Measurements from ENCODE around the gene DSEL. TPM values are rescaled to one million over a fixed set of nuclear protein-coding genes. Genes with fewer than 3 reads are reported as not detected.
A peak's percentile ranks its signal among the peaks of the same experiment; 100 is the strongest.

The DSEL gene
- 0.06 and 0.18 TPM in 2 replicates for total RNA-seq (2014; rRNA removed; shearing (Covaris generic))

- peak; percentile 84 for DNase-seq (ENCODE audit: low read depth)
Measured at GRCh38 chr18:67516539-67517443, at the start of gene DSEL. DSEL (minus strand) TSS chr18:67516720; CDS start chr18:67514608, 2,112 bp downstream.

GRCh38 chr18:67553437-67553836, 36.9 kb upstream of the DSEL start:
- DNase-seq (ENCODE audit: low read depth): no peak

GRCh38 chr18:67550872-67551520, 34.5 kb upstream of the DSEL start:
- no peak for DNase-seq (ENCODE audit: low read depth)

- DNase-seq (ENCODE audit: low read depth): no peak
Measured at GRCh38 chr18:67549946-67550345, 33.4 kb upstream of the DSEL start.

- no peak for DNase-seq (ENCODE audit: low read depth)
Measured at GRCh38 chr18:67545681-67546080, 29.2 kb upstream of the DSEL start.

- no peak for DNase-seq (ENCODE audit: low read depth)
Measured at GRCh38 chr18:67540559-67540958, 24.0 kb upstream of the DSEL start.

- DNase-seq (ENCODE audit: low read depth): no peak
Measured at GRCh38 chr18:67531929-67532328, 15.4 kb upstream of the DSEL start.

GRCh38 chr18:67525328-67526099, 9.0 kb upstream of the DSEL start:
- peak; percentile 35 for DNase-seq (ENCODE audit: low read depth)

- DNase-seq (ENCODE audit: low read depth): no peak
Measured at GRCh38 chr18:67520351-67520921, 3.9 kb upstream of the DSEL start.

GRCh38 chr18:67519592-67519991, 3.1 kb upstream of the DSEL start:
- DNase-seq (ENCODE audit: low read depth): no peak

- no peak for DNase-seq (ENCODE audit: low read depth)
Measured at GRCh38 chr18:67518566-67518965, 2.0 kb upstream of the DSEL start.

GRCh38 chr18:67517444-67517765, 885 bp upstream of the DSEL start:
- DNase-seq (ENCODE audit: low read depth): no peak

GRCh38 chr18:67515942-67516538, 480 bp downstream of the DSEL start:
- DNase-seq (ENCODE audit: low read depth): peak; percentile 63

- DNase-seq (ENCODE audit: low read depth): no peak
Measured at GRCh38 chr18:67514901-67515540, 1.5 kb downstream of the DSEL start.

GRCh38 chr18:67514465-67514864, 2.1 kb downstream of the DSEL start:
- no peak for DNase-seq (ENCODE audit: low read depth)

- DNase-seq (ENCODE audit: low read depth): no peak
Measured at GRCh38 chr18:67513280-67513679, 3.2 kb downstream of the DSEL start.

- DNase-seq (ENCODE audit: low read depth): no peak
Measured at GRCh38 chr18:67511840-67512239, 4.7 kb downstream of the DSEL start.

GRCh38 chr18:67510831-67511230, 5.7 kb downstream of the DSEL start:
- DNase-seq (ENCODE audit: low read depth): no peak

- no peak for DNase-seq (ENCODE audit: low read depth)
Measured at GRCh38 chr18:67509741-67510391, 6.7 kb downstream of the DSEL start.

GRCh38 chr18:67508146-67508545, 8.4 kb downstream of the DSEL start:
- DNase-seq (ENCODE audit: low read depth): peak; percentile 1

- no peak for DNase-seq (ENCODE audit: low read depth)
Measured at GRCh38 chr18:67504739-67505138, 11.8 kb downstream of the DSEL start.

Data from Daoy (cell line).